Breast epithelium (tissue), 4 donors: ENCODE measurements around the gene KCND3. TPM values are rescaled to one million over a fixed set of nuclear protein-coding genes. Genes with fewer than 3 reads are reported as not detected.

Experiments used
- DNase-seq, 2 donors: peaks; one replicate each; pipeline ENCODE4 v3.0.0-alpha.2; 2019; ENCODE audit warnings: low spot score in 2 of 2
- H3K27ac ChIP-seq, 2 donors: fragments of 200-600 bp; sonication (generic) in 1 of 2; one replicate each; pipeline ENCODE4 v1.5.1; 2016 to 2019; ENCODE audit warnings: mild to moderate bottlenecking in 1 of 2
- H3K27me3 ChIP-seq, 2 donors: fragments of 200-600 bp; sonication (generic) in 1 of 2; one replicate each; pipeline versions ENCODE4 v1.5.1 to v1.6.0; 2017 to 2019; ENCODE audit warnings: control low read depth in 1 of 2, mild to moderate bottlenecking in 1 of 2
- H3K36me3 ChIP-seq: fragments of 200-600 bp; one replicate; pipeline ENCODE4 v1.5.1; 2019
- H3K4me1 ChIP-seq, 2 donors: fragments of 200-600 bp; sonication (generic); one replicate each; pipeline ENCODE4 v1.5.1; 2016 to 2019; ENCODE audit warnings: control low read depth in 1 of 2
- H3K4me3 ChIP-seq, 3 donors: fragments of 200-600 bp; sonication (generic); 1 replicate in 2 of 3; 2 replicates in 1 of 3; pipeline ENCODE4 v1.5.1; 2016 to 2019; ENCODE audit warnings: mild to moderate bottlenecking in 3 of 3, moderate library complexity in 2 of 3
- H3K9me3 ChIP-seq, 2 donors: fragments of 200-600 bp; sonication (generic) in 1 of 2; one replicate each; pipeline ENCODE4 v1.5.1; 2016 to 2019; ENCODE audit warnings: control low read depth in 1 of 2
- POLR2A ChIP-seq: fragments of 450-650 bp; IDR thresholded peaks from one replicate; pipeline ENCODE4 v1.6.1; 2016; ENCODE audit warnings: antibody characterized with exemption, mild to moderate bottlenecking, moderate library complexity
- POLR2AphosphoS5 ChIP-seq, 3 donors: sonication (generic); formaldehyde crosslinking; IDR thresholded peaks; one replicate each; pipeline ENCODE4 v1.6.1; 2017; ENCODE audit warnings: antibody characterized with exemption in 3 of 3
- intact Hi-C: fragments of 100-400 bp; cut with DNase I; formaldehyde crosslinking; loops from one replicate; pipeline ENCODE4 v1.15.1; 2023; ENCODE audit warnings: low total_unique reads
- total RNA-seq, 3 donors: library from RNA; depleted of rRNA; stranded (reverse); fragments of >200 nt; gene quantifications; one replicate each; pipeline ENCODE4 v1.1.0, GENCODE V29; 2016
- TF ChIP-seq, protein P1 (sequence below), 3 donors: fragments of 450-650 bp; IDR thresholded peaks; one replicate each; pipeline ENCODE4 v1.5.1; 2016 to 2017; ENCODE audit warnings: antibody characterized with exemption in 3 of 3, mild to moderate bottlenecking in 3 of 3, moderate library complexity in 3 of 3

KCND3 gene
- total RNA-seq, 3 donors from 2014 or later = 5.9 to 10.2 (median 6.7) TPM

DNA sequence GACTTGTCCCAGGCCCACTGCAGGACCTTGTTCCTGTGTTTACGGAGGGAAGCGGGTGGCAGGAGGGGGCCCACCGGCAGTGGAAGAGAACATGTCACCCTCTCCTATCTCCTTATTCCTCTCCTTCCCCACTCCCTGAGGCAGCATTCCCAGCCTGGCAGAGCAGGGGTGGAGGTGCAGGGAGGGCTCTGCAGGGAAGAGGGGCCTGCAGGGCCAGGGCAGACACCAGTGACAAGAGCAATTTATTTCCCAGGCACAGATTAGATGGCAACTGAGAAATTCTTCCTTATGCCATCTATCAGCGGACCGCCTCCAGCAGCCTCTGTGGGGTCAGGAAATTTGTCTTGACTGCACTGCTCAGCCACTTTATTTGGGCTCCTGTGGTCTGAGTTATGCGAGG, 127.9 kb downstream of the KCND3 start:
- H3K4me1 ChIP-seq = no peaks in the 10 kb centered on the region
- no peaks in the 10 kb centered on the region for H3K9me3 ChIP-seq
- H3K4me3 ChIP-seq = no peak overlapping the region
- TF ChIP-seq, protein P1, sequence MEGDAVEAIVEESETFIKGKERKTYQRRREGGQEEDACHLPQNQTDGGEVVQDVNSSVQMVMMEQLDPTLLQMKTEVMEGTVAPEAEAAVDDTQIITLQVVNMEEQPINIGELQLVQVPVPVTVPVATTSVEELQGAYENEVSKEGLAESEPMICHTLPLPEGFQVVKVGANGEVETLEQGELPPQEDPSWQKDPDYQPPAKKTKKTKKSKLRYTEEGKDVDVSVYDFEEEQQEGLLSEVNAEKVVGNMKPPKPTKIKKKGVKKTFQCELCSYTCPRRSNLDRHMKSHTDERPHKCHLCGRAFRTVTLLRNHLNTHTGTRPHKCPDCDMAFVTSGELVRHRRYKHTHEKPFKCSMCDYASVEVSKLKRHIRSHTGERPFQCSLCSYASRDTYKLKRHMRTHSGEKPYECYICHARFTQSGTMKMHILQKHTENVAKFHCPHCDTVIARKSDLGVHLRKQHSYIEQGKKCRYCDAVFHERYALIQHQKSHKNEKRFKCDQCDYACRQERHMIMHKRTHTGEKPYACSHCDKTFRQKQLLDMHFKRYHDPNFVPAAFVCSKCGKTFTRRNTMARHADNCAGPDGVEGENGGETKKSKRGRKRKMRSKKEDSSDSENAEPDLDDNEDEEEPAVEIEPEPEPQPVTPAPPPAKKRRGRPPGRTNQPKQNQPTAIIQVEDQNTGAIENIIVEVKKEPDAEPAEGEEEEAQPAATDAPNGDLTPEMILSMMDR (IDR thresholded peaks at IDR 0.05) = no peak
- TF ChIP-seq POLR2A (no peak), POLR2AphosphoS5 (IDR thresholded peaks at IDR 0.05) (no peak)
- H3K27ac ChIP-seq = no peak overlapping the region
- no peaks in the 10 kb centered on the region for H3K27me3 ChIP-seq
- intact Hi-C loops = no loop called here
- no peaks in the 10 kb centered on the region for H3K36me3 ChIP-seq
- no peak for DNase-seq

DNA sequence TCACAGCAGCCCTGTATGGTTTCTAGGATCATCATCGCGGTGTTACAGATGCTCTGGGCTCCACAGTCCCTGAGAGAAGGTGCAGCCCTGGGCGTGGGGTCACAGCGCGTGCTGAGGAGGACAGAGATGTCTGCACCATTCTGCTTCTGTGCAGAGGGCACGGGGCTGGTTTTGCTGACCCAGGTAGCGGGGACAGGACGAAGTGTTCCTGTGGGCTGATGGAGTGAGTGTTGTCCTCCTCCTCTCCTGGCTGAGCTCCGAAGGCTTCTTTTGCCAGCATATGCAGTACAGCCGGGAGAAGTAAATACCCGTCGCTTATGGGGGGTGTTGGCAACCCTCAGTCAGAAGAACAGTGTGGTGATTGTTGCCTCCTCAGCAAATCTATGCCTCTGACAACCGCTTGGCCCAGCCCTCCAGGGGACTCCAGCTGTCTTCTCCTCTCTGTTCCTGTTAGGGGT, 132.2 kb downstream of the KCND3 start:
- TF ChIP-seq, protein P1 (IDR thresholded peaks at IDR 0.05) = no peak
- TF ChIP-seq POLR2A = no peak
- no peak for TF ChIP-seq POLR2AphosphoS5 (IDR thresholded peaks at IDR 0.05)

DNA sequence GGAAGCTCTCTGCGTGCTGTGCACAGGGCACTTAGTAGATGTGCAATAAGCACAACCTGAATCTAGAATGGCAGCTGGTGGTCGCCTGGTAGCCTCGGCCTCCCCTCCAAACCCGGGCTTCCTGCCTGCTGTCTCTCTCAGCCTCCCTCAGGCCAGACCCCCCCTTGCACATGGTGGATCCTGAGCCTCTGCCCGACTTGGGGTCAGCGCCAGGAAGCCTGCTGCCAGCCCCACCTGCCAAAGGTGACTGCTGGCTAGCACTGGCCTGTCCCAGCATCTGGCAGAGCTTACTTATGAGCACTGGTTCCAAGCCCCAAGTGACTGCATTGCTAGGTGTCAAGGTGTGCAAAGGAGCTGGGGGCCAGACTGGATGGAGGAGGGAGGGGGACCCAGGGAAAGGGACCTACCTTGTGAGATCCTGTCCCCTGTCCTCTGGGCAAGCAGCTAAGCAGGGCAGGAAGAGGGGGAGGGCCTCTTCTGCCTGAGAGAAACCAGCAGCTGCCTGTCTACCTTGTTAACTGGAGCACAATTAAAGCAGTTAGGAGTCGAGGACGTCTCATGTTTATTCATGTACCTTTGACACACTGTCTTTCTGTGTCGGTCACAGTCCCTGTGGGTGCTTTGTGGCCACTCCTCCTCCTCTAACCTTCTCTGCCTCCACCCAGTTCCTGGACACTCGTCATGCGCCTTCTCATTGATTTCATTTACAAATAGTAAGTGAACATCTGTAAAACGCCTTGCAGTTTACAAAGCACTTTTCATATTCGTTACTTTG, 132.9 kb downstream of the KCND3 start:
- Histone ChIP-seq H3K4me1 (no peaks in the 10 kb centered on the region), H3K9me3 (no peaks in the 10 kb centered on the region), H3K27ac (no peak overlapping the region), H3K4me3 (no peak overlapping the region), H3K27me3 (no peaks in the 10 kb centered on the region), H3K36me3 (no peaks in the 10 kb centered on the region)
- DNase-seq = no peak
- TF ChIP-seq POLR2AphosphoS5 (IDR thresholded peaks at IDR 0.05) = no peak
- no peak for TF ChIP-seq POLR2A
- TF ChIP-seq, protein P1 (IDR thresholded peaks at IDR 0.05) = no peak
- intact Hi-C loops = no loop called here

More for the DNA sequence above, 132.2 kb downstream of the KCND3 start:
- Histone ChIP-seq H3K36me3 (no peaks in the 10 kb centered on the region), H3K4me3 (no peak overlapping the region), H3K27ac (no peak overlapping the region), H3K27me3 (no peaks in the 10 kb centered on the region), H3K9me3 (no peaks in the 10 kb centered on the region), H3K4me1 (no peaks in the 10 kb centered on the region)
- DNase-seq = peak in 1 of 2 donors; percentile 19
- intact Hi-C loops = no loop called here

DNA sequence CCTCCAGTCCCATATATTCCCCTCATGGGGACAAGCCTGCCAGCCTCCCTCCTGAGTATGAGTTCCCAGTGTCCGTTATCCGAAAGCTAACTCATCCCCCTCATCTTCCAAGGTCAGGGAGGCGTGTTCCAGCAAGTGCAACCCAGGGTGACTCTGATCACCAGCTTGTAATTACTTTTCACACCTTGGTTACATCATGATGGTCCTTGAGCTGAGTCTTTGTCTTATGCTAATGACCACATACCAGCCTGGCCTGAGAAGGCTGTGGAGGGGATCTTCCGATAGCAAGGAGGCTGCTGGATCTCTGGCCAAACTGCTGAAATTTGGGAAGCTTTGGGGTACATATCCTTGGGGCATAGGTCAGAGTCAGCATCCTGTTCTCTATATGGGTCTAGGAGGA, 134.2 kb downstream of the KCND3 start:
- Histone ChIP-seq H3K4me1 (no peaks in the 10 kb centered on the region), H3K4me3 (no peak overlapping the region), H3K27me3 (no peaks in the 10 kb centered on the region), H3K27ac (no peak overlapping the region), H3K36me3 (no peaks in the 10 kb centered on the region), H3K9me3 (no peaks in the 10 kb centered on the region)
- DNase-seq = no peak
- TF ChIP-seq, protein P1 (IDR thresholded peaks at IDR 0.05) = no peak
- TF ChIP-seq POLR2A = no peak
- no peak for TF ChIP-seq POLR2AphosphoS5 (IDR thresholded peaks at IDR 0.05)
- intact Hi-C loops = no loop called here

DNA sequence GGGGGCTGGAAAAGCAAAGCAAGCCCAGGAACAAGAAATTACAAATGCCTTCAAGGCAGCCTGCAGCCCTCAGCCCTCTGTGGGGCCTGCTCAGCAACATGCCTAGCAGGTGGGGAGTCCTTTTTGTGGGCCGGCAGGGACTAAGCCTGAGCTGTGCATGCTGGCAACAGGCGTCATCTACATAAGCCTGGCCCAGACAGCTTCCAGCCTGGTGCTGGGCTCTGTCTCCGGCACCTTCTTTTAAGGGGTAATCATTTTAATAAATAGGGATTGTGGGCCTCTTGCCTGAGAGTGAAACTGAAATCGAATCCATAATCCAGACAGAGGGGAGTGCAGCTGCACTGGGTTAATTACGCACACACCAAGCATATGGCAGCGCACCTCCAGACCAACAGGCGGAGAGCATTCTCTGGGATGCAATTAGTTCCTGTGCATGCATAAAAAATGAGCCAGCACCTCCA, 137.2 kb downstream of the KCND3 start:
- no peaks in the 10 kb centered on the region for H3K27me3 ChIP-seq
- intact Hi-C loops = no loop called here
- no peaks in the 10 kb centered on the region for H3K4me1 ChIP-seq
- H3K4me3 ChIP-seq = no peak overlapping the region
- H3K9me3 ChIP-seq = no peaks in the 10 kb centered on the region
- H3K27ac ChIP-seq = no peak overlapping the region
- TF ChIP-seq POLR2A (no peak), POLR2AphosphoS5 (IDR thresholded peaks at IDR 0.05) (no peak)
- TF ChIP-seq, protein P1 (IDR thresholded peaks at IDR 0.05) = no peak
- H3K36me3 ChIP-seq = no peaks in the 10 kb centered on the region
- DNase-seq = no peak
